Gastrocnemius medialis (tissue), 4 donors: ENCODE measurements around the gene MRPL38.

Experiments
- CTCF ChIP-seq, 5 experiments: fragments of 450-650 bp in 3 of 5; fragments of 200-600 bp in 2 of 5; sonication (generic) in 2 of 5; IDR thresholded peaks in 4 of 5; conservative IDR thresholded peaks in 1 of 5; 1 replicate in 4 of 5; 2 replicates in 1 of 5; pipeline ENCODE4 v1.5.1; 2016 to 2019; ENCODE audit warnings: antibody characterized with exemption in 5 of 5, mild to moderate bottlenecking in 3 of 5, moderate library complexity in 3 of 5
- POLR2A ChIP-seq, 2 donors: fragments of 450-650 bp; IDR thresholded peaks; one replicate each; pipeline ENCODE4 v1.6.1; 2017; ENCODE audit warnings: antibody characterized with exemption in 2 of 2, mild to moderate bottlenecking in 2 of 2, moderate library complexity in 2 of 2

GRCh38 chr17:75915268-75915667, 10.6 kb upstream of the MRPL38 start:
- no peak for TF ChIP-seq CTCF (IDR thresholded peaks at IDR 0.05 in 4 of 5, conservative IDR thresholded peaks at IDR 0.05 in 1 of 5)
- no peak for TF ChIP-seq POLR2A (IDR thresholded peaks at IDR 0.05)
